Colon (tissue), 2 donors: Measurements from ENCODE around the gene CAMTA1.

Experiments
- FAIRE-seq: peaks from 2 replicates; lab custom pipeline; 2012; peaks lifted over from hg19 to GRCh38; lab: Jason Lieb, UNC
- donor health status: control.
- donor health status: control.

Gene CAMTA1

DNA sequence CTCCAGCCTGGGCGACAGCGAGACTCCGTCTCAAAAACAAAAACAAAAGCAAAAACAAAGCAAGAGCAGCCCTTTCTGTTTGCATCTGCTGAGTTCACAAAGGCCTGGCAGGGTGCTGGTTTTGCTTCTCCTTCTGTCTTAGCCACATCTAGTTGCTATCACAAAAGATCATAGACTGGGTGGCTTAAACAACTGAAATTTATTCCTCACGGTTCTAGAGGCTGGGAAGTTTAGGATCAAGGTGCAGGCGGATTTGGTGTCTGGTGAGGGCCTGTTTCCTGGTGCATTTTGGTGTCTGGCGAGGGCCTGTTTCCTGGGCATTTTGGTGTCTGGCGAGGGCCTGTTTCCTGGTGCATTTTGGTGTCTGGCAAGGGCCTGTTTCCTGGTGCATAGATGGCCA lies 471.3 kb downstream of the CAMTA1 start:
- FAIRE-seq, result no peak

DNA sequence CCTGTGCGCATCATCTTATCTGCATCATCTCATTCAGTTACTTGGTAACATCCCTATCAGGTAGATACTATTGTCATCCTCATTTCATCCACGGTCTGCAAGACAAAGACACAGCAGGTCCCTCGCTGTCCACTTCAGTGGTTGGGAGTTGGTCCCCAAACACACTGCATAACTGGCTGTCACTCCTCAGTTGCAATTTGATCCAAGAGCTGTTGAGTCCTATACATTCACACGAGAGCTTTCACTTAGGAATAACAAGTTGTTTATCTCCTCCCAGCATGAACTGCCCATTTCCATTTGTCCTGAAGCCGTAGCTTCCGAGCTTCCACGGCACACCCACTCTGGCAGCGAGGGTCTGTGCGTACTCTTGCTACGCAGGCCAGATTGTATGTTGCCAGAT lies 472.0 kb downstream of the CAMTA1 start:
- no peak for FAIRE-seq

DNA sequence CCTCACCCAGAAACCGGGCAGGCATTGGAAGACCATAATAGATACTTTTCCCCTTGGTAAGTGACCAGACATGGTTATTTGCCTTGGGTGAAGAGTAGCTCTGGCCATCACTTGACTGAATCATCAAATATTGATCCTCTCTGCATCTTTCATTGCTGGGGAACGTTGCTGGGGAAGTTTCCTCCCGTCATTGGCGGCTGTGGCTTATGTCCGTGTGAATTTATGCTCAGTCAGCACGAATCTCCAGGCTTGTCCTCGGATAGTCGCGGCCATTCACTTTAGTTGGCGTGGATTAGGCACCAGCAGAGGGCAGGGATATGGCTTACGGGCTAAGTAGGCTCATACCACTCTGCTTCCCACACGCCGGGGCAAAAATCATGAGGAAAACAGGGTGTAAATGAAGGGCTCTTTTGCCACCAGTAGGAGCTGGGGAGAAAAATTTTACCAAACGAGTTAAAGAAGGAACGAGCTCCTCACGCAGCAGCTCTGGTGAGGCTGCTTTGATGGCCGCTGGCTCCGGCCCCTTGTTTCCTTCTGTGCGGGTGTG lies 473.4 kb downstream of the CAMTA1 start:
- FAIRE-seq, result no peak

DNA sequence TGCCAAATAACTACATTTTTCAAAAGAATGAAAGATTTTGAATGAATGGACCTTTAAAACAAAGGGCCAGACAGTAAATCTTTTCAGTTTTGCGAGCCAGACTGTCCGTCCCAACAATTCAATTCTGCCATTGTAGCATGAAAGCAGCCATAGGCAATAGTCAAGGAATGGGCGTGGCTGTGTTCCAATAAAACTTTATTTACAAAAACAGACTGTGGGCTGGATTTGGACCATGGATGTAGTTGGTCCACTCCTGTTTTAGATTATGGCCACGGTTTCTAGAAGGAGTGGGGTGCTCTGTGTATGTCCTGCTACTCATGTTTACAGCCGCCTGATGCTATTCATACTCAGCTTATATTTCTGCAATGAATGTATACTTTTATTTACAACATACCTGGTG lies 474.7 kb downstream of the CAMTA1 start:
- FAIRE-seq, result no peak

DNA sequence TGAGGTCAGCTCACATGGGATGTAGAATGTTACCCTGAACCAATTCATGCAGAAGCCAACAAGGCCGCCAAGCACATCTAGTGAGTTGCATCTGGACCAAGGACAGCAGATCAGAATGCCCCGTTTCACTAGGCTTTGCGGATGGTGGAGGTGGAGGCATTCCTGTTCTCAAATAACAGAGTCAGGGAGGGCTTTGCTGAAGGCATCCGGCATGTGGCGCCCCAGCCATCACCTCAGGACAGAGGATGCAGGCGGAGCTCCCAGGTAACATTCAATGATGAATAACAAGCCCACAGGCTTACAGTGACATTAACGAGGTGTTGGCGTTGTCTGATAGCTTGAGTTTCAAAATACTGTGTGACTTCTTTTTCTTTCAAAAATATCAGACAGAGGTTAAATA lies 476.2 kb downstream of the CAMTA1 start:
- no peak for FAIRE-seq

DNA sequence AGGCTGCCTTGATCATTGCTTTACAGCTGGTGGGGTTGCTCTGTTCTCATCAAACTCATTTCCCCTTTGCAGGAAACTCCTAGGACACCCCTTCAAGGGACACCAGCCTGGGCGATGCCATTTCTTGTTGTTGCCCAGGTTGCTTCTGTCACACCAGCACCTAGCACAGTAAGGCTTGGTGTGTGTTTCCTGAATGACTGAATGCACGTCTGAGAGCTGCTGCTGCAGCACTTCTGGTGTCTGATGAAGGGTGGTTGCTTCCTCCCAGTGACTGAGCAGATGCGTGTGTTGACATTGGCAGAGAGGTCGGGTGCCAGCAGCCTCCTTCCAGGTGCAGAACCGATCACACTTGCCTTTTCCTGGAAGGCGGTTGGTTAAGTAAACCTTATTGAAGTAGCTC lies 477.4 kb downstream of the CAMTA1 start:
- FAIRE-seq, result no peak

DNA sequence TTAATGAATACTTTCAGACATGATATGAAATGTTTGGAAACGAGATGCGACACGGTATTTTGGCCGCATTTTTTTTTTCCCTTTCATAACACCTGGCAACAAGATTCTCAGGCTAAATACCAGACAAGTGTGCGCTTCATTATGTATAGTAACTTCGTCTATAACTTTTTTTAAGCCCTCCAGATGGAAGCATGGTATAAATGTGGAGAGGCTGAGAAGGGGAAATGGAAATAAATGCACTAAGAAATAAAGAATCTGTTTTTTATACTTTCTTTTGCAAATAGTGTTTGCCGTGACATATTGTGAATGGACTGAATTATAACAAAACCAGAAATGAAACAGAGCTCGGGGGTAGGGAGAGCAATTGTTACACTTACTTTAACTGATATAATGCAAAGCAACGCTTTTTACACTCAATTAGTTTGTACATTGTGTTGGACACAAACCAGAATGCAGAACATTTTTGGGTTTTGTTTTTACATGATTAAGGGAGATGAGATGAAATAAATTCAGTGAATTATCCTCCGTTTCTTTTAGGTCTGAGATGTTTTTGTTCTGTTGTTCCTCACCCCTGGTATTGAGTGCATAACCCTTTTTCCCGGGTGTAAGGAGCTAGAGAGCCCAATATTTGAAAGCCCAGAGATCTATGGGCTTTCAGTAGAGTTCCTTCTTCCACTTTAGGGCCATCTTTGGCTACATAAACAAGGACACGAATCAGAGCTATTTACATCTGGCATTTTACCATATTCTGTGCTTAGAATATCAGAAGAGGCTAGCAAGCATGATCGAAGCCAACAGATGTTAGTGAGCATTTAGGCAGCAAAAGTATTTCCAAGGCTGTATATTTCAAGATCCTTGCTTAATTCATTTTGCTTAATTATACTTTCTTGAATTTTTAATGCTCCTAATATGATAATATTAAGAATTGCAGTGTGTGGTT lies 478.0 kb downstream of the CAMTA1 start:
- FAIRE-seq, result no peak

DNA sequence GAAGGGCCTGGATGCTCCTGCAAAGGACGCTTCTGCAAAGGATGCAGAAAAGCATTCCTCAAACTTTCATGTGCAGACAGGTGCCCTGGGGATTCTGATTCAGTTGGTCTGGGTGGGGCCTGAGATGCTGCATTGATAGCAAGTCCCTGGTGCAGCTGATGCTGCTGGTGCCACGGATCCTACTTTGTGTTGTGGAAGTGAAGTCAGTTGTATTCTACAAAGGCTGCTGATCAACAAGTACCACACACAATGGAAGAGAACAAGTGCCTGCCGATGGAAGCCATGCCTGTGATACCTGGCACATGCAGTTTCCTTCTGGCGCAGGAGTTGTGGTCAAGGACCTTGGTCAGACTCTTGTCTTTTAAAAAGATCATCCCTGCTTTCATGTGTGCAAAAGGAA lies 478.8 kb downstream of the CAMTA1 start:
- no peak for FAIRE-seq

DNA sequence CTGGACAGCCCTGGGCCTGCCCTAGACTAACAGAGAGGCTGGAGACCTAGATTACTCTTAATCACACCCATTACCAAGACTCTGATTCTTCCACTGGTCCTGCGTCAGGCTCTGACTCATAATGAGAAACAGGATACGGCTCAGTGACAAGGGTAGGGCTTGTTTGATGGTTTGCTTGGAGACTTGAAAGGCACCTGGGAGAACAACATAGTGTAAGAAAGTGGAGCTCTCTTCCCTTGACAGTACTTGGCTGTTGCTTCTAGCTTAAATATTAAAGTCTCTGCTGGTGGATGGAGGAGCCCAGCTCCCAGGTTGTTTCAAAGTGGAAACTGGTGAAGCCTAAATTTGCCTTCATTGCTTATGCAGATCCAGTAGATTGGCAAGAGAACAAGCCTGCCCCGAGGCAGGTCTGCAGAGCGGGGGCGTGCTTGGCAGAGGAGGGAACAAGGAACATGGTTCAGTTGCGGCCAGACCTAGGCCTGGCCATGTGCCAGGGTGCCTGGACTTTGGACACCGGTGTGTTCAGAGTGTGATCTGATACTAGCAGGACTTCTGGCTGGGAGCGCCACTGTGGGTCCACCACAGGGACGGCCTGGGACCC lies 480.6 kb downstream of the CAMTA1 start:
- FAIRE-seq, result no peak

DNA sequence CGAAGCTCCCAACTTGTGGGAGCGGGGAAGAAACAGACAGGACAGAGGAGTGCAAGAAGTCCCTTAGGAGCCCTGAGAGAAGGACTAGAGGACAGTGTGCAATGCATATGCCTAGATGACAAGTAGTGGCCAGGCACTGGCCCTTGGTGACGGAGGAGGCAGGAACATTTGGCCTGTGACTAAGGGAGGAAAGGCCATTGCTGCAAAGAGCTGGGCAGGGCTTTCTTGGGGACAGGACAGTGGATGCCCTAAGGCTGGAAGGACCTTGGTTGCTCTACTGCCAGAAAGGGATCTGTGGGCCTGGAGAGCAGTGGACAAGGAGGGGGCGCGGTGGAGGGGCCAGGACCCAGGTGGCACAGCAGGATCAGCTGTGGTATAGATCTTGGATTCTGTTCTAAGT lies 481.3 kb downstream of the CAMTA1 start:
- FAIRE-seq, result no peak

DNA sequence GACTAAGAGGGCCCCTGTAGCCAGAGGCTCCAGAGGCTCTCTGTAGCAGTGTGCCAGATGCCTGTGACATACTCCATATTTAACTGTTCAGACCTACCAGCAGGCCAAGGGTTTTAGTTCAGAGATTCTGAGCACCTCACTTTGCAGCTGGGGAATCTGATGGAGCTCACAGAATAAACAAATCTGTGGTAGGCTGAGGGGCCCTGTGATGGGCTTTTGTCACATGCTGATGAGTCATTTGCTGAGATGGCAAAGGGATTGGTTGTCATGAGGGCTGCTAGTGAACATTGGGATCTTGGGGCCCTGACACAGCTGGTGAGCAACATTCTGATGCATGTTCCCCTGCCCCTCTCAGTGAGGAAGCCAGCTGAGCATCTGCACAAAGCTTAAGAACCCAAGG lies 482.2 kb downstream of the CAMTA1 start:
- FAIRE-seq, result no peak

DNA sequence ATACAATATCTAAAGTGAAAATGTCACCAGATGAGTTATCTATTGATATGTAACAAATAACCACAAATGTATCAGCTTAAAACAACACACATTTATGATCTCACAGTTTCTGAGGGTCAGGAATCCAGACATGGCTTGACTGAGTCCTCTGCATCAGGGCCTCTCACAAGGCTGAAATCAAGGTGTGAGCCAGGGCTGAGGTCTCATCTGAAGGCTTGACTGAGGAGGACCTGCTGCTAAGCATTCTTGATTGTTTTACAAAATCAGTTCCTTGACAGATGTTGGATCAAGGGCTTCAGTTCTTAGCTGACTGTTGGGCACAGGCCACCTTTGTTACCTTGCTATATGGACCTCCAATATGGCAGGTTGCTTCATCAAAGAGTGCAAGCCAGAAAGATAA lies 483.7 kb downstream of the CAMTA1 start:
- FAIRE-seq, result no peak

DNA sequence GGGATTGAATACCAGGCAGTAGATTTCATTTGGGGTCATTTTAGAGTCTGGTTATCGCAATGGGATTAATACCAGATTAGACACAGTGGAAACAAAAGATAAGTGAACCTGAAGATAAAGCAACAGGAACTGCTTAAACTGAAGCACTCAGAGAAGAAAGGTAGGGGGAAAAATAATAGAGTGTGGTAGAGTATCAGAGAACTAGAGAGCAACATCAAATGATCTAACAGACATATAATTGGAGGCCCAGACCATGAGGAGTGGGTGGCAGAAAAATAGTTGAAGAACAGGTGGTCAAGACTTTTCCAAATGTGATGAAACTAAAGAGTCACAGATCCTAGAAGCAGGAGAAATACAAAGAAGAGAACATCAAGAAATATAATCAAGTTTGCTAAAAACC lies 484.3 kb downstream of the CAMTA1 start:
- no peak for FAIRE-seq

DNA sequence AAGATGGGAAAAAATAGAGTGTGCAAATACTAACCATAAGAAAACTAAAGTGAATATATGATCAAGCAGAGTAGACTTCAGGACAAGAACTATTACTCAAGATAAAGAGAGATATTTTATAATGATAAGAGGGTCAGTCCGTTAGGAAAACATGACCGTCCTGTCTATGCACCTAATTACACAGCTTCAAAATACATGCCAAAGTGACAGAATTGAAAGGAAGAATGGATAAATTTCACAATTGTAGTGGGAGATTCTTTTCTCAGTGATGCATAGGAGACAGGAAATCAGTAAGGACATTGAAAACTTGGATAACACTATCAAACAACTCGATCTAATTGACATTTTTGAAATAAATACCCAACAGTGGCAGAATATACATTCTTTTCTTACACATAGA lies 489.0 kb downstream of the CAMTA1 start:
- no peak for FAIRE-seq

DNA sequence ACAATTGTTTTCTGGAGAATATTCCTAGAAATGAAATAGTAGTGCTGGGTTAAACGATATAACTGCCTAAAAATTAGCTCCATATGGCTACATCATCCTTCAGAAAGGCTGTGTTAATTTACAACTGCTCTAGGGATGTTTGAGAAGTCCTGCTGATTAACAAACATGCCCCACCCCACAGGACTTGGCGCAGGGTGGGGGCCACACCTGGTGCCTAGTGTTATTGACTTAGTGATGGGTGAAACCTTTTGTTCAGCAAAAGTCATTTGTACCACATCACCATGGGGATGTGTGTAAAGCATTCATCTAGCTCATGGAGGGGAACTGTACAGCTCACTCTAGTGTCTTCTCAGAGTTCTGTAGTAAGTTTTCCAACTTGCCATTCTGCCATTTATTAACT lies 492.8 kb downstream of the CAMTA1 start:
- no peak for FAIRE-seq

DNA sequence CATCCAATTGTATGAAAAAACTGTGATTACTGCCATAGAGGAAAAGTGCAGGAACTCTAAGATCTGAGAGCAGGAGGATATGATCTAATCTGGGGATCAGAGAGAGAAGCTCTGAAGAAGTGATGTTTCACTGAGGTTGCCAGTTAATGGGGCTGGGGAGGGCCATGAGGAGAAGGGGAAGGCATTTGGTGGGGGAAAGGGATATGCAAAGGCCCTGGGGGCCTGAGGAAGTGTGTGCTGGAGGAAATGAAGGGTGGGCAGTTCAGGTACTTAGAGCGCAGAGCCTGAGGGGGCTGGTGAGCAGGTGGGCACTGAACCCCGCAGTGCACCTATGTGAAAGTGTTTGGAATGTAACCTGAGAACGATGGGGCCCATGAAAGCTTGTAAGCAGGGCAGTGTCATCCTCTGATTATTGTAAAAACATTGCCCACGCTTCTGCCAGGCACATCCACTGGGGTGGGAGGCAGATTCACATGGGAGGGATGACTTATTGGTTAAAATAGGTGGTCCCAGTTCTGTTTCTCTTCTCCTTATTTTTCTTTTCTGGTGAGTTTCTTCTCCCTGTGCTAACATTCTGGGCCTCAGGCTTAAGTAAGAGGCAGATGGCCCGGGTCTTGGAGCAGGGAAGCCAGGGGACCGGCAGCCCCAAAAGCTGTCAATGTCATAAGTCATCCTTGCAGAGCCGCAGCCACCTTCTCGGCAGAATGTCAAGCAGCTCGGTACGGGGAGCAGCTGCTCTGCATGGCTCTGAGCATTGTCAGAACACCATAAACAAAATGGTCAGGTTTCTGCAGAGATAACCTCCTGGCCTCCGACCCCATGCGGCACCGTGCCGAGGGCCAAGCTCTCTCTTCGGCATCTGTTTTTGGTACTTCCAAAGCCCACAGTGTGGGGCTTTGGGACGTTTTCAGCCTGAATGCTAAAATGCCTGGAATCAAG lies 493.8 kb downstream of the CAMTA1 start:
- FAIRE-seq, result no peak

DNA sequence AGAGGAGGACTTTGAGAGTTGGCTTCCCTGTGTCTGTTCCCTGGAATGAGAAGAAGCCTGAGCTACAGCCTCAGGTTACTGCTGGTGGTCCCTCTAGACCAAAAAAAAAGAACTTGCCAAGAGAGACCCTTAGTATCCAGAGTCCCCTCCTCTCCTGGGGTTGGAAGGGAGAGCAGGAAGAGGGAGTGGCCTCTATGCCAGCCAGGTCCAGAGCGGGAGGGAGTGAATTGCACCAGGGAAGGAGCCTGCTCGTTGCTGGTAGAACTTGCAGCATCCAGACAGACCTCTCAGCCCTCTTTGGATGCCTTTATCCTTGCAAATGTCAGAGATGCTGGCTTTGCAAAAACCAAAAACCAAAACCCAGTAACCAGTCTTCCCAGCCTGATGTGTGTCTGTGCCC lies 494.5 kb downstream of the CAMTA1 start:
- no peak for FAIRE-seq

DNA sequence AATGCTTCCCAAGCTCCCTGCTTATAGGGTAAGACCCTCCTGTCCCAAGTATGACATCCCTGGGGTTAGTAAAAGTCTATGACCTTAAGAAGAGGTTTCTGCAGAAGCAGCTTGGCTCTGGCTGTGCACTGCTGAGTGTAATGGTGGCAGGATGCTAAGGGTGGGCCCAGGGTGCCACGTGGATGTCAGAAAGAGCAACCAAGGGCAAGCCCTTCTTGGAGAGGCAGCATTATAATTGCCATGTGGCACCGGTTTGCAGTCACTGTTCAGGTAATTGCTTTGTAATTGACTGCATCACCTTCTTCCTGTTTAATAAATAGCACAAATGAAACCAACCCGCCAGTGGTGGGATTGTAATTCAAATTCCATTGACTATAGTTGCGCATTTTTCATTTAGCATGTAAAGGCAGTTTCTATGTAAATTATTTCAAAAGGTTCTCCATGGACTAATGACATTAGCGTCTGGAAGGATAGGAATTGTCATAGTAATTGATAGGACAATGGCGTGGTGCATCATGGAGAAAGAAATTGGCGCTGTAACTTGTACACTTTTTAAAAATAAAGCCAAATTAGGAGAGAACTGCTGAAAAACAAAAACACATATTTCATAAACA lies 495.2 kb downstream of the CAMTA1 start:
- no peak for FAIRE-seq

DNA sequence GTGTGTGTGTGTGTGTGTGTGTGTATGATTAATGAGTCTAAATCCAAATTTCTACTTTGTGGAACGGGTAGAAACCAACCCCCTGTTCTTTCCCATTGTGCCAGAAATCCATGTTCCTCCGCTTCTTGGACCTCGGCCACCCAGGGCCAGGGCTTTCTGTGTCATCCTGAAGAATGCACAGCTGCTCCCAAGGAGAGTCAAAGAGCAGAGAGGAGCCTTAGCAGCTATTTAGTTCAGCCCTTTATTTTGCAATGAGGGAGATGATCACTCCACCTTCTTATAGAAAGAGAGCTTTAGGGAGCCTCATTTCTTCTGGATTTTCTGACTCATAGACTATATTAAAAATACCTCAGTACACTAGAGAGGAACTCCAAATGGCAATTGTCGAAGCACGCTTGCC lies 496.6 kb downstream of the CAMTA1 start:
- FAIRE-seq, result no peak

DNA sequence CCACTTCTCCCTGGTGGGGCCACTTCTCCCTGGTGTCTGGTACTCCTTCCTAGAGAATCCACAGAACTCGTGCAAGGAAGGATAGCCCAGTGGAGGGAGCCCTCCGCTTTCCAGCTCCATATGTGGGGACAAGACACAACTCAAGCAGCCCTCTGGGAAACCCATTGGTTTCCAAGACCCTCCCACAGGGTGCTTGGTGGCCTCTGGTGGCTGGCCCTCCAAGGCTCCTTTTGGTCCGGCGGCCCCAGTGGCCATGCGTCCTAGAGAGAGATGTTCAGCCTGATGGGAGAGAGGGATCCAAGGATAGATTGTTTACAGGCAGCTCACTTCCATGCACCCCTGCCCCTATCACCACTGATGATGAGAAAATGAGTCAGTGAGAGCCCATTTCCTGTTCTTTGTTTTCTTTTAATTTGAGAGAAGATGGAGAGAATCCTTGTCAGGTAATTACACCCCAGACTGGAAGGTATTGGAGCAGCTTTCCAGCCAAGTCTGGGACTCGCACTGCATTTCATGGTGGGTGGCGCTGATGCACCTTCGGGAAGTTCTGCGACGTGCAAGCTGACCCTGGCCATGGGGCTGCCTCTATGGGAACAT lies 499.7 kb downstream of the CAMTA1 start:
- no peak for FAIRE-seq

DNA sequence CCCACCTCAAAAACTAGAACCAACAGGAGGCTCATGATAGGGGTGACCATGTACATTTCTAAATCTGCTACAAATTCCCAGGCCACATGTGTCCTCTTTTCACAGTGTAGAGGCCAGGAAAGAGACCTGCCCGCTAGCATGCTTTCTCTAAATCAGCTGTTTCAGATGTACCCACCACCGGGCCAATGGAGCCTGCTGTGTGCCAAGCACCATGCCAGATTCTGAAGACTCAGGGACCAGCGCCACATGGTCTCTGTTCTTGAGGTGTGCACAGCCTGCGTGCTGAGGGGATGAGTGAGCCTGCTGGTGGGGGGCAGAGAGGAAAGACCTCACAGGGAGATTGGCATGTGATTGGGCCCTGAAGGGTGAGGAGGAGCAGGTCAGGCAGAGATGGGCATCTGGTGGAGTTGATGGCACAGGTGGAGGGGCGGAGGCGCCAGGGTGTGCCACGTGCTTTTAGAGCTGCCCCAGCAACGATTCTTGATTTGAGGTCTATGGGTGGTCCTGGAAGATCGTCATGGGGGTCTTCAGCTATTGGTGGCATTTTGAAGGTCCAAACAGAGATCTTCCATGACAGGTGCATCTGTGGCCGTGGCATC lies 500.7 kb downstream of the CAMTA1 start:
- FAIRE-seq, result no peak
